ENCODE results near the gene ROBO3. TPM values are rescaled to one million over a fixed set of nuclear protein-coding genes. Genes with fewer than 3 reads are reported as not detected.
A peak's percentile ranks its signal among the peaks of the same experiment; 100 is the strongest.

ROBO3 gene
- total RNA-seq, 4 donors from 2014 or later = 7.1 to 21.8 (median 11.1) TPM

- DNase-seq = no peak
- intact Hi-C loops (cut with DNase I; ENCODE audit: low total_unique reads) = no loop called here
These were observed 9.5 kb downstream of the ROBO3 start for GRCh38 chr11:124874571-124875255.

GRCh38 chr11:124875401-124875800, 10.2 kb downstream of the ROBO3 start:
- Histone ChIP-seq H3K27me3 (peaks cover 0 to 4% of the 10 kb centered on the region in 2 donors), H3K36me3 (no peaks in the 10 kb centered on the region), H3K4me1 (peaks cover 0 to 4% of the 10 kb centered on the region in 2 donors), H3K27ac (no peak overlapping the region), H3K4me3 (peak overlapping the region in 1 of 2 donors; percentile 60), H3K9me3 (no peaks in the 10 kb centered on the region)
- DNase-seq = no peak
- intact Hi-C loops (cut with DNase I; ENCODE audit: low total_unique reads) = no loop called here
- TF ChIP-seq POLR2A (IDR thresholded peaks at IDR 0.05) (no peak), CTCF (IDR thresholded peaks at IDR 0.05) (no peak)

More at GRCh38 chr11:124874571-124875255, 9.5 kb downstream of the ROBO3 start:
- Histone ChIP-seq H3K36me3 (no peaks in the 10 kb centered on the region), H3K4me1 (peaks cover 0 to 4% of the 10 kb centered on the region in 2 donors), H3K27me3 (peaks cover 0 to 8% of the 10 kb centered on the region in 2 donors), H3K27ac (no peak overlapping the region), H3K4me3 (no peak overlapping the region), H3K9me3 (no peaks in the 10 kb centered on the region)
- no peak for TF ChIP-seq POLR2A (IDR thresholded peaks at IDR 0.05)

GRCh38 chr11:124875943-124876817, 10.9 kb downstream of the ROBO3 start:
- H3K27ac ChIP-seq = peak overlapping the region; percentile 87 to 89
- intact Hi-C loops (cut with DNase I; ENCODE audit: low total_unique reads) = no loop called here

GRCh38 chr11:124876818-124877630, 11.8 kb downstream of the ROBO3 start:
- H3K9me3 ChIP-seq = no peaks in the 10 kb centered on the region
- no peak for DNase-seq
- no peak for TF ChIP-seq CTCF (IDR thresholded peaks at IDR 0.05)
- no peak for TF ChIP-seq POLR2A (IDR thresholded peaks at IDR 0.05)
- H3K36me3 ChIP-seq = no peaks in the 10 kb centered on the region
- H3K27ac ChIP-seq = peak overlapping the region; percentile 87 to 89
- intact Hi-C loops (cut with DNase I; ENCODE audit: low total_unique reads) = no loop called here
- H3K4me3 ChIP-seq = peak overlapping the region; percentile 57 to 60
- peaks cover 0 to 4% of the 10 kb centered on the region in 2 donors for H3K4me1 ChIP-seq
- no peaks in the 10 kb centered on the region for H3K27me3 ChIP-seq

More at GRCh38 chr11:124875943-124876817, 10.9 kb downstream of the ROBO3 start:
- DNase-seq = peak; percentile 87 to 91
- Histone ChIP-seq H3K4me3 (peak overlapping the region; percentile 57 to 60), H3K36me3 (no peaks in the 10 kb centered on the region), H3K27me3 (peaks cover 0 to under 1% of the 10 kb centered on the region in 2 donors), H3K9me3 (no peaks in the 10 kb centered on the region), H3K4me1 (peaks cover 0 to 4% of the 10 kb centered on the region in 2 donors)
- TF ChIP-seq CTCF (IDR thresholded peaks at IDR 0.05) = peak; percentile 67 to 81 (median 73)
- peak; percentile 28 to 49 for TF ChIP-seq POLR2A (IDR thresholded peaks at IDR 0.05)

GRCh38 chr11:124877631-124877909, 12.3 kb downstream of the ROBO3 start:
- H3K4me3 ChIP-seq = peak overlapping the region; percentile 57 to 60
- intact Hi-C loops (cut with DNase I; ENCODE audit: low total_unique reads) = no loop called here
- no peak for DNase-seq
- H3K27ac ChIP-seq = peak overlapping the region; percentile 87 to 89
- no peaks in the 10 kb centered on the region for H3K36me3 ChIP-seq
- peaks cover 0 to 4% of the 10 kb centered on the region in 2 donors for H3K4me1 ChIP-seq
- H3K27me3 ChIP-seq = no peaks in the 10 kb centered on the region
- TF ChIP-seq CTCF (IDR thresholded peaks at IDR 0.05) (no peak), POLR2A (IDR thresholded peaks at IDR 0.05) (no peak)
- H3K9me3 ChIP-seq = no peaks in the 10 kb centered on the region

Data from uterus (tissue), 4 donors.